NCI-H146 (cell line): ENCODE data around the gene FUT7.
A peak's percentile ranks its signal among the peaks of the same experiment; 100 is the strongest.
"Not testable (repeated sequence)": the region's sequence is repeated elsewhere in the genome, so short reads cannot be mapped to it uniquely, and the experiment has no call there.

Experiments
- DNase-seq: peaks from one replicate; lab custom pipeline; 2025; lab: John Stamatoyannopoulos, UW

FUT7 gene

GRCh38 chr9:137066096-137066861, 34.4 kb upstream of the FUT7 start:
- DNase-seq = no peak

- no peak for DNase-seq
Observed at GRCh38 chr9:137065336-137065967, 33.6 kb upstream of the FUT7 start.

GRCh38 chr9:137064880-137065164, 32.9 kb upstream of the FUT7 start:
- no peak for DNase-seq

DNA sequence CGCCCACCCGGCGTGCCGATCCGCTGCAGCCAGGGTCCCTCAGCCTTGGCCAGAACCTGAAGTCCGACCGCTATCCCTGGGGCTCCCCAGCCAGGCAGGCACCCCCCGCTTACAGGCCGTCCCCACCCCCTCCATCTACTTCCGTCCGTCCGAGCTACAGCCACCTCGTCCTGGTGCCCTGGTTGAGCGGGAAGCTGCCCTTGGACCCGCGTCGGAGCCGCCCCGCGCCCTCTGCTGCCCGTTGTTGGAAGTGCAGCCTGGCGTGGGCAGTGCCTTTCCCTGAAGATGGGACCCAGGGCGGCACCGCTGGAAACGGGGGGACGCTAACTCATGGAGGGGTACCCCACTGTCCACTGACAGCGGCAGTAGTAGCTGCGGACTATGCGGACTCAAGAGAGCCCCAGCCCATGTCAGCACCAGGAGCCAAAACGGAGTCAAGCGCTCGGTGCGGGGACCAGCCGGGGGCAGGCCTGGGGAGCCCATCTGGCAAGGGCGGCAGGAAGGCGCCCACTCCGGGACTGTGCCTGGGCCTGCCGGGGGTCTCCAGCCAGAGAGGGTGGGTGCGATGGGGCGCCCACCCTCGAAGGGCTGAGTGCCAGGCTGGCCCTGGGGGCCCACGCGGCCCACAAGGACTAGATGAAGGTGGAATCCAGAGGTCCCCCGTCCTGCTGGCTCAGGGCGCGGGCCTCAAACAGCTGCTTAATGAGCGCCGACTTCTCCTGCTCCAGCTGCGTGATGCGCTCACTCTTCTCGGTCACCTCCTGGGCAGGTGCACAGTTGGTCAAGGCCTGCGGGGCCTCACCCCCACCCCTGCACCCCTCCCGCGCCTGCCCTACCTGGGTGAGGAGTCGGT, 32.4 kb upstream of the FUT7 start:
- DNase-seq = peak; percentile 46

DNA sequence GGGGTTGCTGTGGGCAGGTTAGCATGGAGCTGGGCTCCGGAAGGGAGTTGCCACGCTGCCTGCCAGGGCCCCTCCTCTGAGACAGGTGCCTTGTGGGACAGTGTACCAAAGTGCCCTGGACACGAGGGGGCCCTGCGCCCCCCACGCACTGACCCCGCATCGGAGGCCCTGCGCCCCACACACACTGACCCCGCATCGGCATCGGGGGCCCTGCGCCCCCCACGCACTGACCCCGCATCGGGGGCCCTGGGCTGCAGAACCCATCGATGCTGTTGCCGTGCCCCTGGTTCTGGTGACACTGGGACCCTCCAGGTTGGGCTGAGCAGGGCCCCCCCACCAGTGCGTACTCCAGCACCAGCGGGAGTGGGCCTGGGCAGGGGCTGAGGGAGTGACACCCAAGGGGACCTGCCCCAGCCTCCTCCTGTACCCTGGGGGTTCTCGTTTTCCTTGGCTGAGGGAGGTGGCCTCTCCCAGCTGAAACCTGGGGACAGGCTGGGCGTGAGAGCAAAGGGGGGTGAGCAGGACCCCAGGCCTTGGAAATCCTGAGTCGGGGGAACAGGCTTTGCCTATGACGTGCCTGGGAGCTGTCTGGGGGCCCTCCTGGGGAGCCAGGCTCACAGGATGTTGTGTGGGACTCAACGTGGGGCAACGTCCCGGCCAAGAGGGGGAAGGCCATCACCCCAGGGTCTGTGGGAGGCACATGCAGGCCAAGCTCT, 31.6 kb upstream of the FUT7 start:
- DNase-seq = no peak

DNA sequence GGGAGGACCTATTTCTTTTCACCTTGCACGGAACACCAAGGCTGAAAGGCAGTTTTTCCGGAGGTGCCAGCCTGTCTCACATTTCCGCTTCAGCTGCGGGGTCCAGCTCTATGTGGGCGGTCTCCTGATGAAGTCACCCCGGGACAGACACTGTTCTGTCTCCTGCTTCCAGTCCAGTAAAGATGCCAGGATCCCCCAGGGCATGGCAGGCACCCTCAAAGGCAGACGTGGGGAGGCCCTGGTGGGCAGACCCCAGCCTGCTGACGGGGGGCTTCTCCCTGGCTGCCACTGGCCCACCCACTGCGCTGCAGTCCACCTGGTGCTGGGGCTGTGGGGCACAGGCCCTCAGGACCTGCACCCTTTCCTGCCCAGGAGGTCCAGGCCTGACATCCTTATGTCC, 30.9 kb upstream of the FUT7 start:
- not testable (repeated sequence) for DNase-seq

DNA sequence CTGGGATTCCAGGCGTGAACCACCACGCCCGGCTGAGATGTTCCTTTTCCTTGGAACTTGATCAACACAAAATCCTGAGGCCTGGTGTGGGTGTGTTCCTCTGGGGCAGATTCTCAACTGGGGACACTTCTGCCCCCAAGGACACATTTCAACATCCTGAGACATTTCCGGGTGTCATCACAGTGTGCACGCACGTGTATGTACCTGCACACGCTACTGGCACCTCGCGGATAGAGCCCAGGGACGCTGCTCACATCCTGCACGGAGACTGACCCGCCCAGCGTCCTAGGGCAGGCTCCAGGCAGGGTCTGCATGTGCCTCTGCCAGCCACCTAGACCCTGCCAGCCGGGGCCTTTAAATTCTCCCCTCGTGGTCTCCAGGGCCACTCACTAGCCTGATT, 30.5 kb upstream of the FUT7 start:
- DNase-seq = no peak

- peak; percentile 63 for DNase-seq
Observed at GRCh38 chr9:137058521-137059234, 26.8 kb upstream of the FUT7 start.

- peak; percentile 68 for DNase-seq
Observed at GRCh38 chr9:137057545-137057944, 25.7 kb upstream of the FUT7 start.

DNA sequence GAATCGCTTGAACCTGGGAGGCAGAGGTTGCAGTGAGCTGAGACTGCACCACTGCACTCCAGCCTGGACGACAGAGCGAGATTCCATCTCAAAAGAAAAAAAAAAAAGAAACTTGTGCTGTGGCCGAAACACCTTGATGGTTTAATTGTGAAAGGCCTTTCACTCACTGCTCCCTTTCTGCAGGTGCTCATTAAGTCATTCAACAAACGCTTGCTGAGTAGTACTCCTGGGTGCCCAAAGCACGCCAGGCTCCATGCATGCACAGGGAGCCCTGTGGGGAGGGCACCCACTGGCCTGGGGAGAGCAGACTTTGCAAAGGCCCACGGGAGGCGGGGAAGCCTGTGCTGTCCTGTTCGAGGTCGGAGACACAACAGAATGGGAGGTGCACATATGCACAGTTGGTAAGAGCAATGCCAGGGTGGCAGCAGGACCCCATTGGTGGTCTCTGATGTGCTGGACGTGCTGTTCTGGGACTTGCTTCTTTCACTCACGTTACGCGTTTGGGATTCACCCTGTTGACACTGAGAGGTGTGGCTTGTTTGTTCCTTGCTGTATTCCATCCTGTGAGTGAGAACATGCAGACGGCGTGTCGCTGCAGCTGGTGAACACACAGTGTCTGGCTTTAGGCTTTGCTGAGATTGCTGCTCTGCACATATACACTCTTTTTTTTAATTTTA, 25.0 kb upstream of the FUT7 start:
- no peak for DNase-seq

GRCh38 chr9:137055385-137056364, 23.8 kb upstream of the FUT7 start:
- DNase-seq = no peak

DNA sequence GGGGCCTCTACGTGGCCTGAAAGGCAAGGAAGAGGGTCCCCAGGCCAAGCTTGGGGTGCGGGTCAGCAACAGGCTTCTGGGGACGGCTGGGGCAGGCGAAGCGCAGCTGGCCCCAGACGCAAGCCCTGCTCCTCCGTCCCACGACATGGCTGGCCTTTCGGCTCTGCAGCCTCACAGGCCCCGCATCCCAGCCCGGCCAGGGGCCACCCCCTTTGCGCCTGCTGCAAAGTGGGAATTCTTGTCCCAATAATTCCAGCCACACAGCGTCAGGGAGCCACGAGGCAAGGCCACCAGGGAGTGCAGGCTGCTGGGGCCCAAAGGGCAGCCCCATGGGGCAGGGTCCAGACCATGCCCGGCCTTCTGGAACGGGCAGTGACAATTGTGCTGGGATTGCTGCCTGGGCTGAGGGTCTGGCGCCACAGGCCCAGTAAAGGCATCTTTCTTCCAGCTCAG, 23.1 kb upstream of the FUT7 start:
- no peak for DNase-seq

DNA sequence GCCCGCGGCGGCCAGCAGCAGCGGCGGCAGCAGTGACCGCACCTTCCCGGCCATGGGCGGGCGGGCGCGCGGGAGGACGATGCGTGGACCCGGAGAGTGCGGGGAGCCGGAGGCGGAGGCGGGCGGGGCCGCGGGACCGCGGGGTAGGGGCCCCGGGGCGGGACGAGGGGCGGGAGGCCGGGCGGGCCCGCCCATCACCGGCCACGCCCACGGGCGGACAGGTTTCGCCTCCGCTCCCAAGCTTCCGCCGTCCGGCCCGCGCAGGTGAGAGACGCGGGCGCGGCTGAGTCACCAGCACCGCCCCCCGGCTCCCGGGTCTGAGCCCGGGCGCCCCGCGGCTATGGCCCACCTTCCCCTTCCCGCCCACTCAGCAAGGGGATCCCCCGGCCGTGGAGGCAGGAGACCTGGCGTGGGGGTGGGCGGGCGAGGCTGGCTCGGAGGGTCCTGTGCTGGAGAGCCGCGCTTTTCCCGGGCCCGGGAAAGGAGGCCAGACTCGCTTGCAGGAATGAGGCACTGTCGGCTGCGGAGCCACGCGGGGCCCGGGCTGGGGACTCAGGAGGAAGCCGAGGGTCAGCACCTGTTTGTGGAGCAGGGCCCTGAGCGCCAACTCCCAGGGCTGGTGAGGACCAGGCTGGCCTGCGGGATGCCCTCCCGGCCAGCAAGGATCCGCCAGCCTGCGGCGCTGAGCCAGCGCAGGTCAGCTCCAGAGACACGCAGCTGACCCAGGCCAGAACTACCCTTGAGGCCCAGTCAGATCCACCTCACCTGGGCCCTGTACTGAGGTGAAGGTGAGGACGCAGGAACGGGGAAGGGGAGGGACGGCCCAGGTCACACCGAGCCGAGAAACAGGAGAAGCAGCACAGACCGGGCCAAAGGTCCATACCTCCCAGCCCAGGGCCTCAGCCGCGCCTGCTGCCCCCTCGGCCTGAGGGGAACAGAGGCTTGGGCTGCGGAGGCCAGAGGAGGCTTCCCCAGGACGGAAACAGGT, 22.4 kb upstream of the FUT7 start, which contains the start of gene ENTPD2:
Gene ENTPD2 (minus strand): TSS at position 118 of the 988 bp plus-strand sequence. CDS start 64 bp downstream, at position 54.
- DNase-seq = peak; percentile 65

DNA sequence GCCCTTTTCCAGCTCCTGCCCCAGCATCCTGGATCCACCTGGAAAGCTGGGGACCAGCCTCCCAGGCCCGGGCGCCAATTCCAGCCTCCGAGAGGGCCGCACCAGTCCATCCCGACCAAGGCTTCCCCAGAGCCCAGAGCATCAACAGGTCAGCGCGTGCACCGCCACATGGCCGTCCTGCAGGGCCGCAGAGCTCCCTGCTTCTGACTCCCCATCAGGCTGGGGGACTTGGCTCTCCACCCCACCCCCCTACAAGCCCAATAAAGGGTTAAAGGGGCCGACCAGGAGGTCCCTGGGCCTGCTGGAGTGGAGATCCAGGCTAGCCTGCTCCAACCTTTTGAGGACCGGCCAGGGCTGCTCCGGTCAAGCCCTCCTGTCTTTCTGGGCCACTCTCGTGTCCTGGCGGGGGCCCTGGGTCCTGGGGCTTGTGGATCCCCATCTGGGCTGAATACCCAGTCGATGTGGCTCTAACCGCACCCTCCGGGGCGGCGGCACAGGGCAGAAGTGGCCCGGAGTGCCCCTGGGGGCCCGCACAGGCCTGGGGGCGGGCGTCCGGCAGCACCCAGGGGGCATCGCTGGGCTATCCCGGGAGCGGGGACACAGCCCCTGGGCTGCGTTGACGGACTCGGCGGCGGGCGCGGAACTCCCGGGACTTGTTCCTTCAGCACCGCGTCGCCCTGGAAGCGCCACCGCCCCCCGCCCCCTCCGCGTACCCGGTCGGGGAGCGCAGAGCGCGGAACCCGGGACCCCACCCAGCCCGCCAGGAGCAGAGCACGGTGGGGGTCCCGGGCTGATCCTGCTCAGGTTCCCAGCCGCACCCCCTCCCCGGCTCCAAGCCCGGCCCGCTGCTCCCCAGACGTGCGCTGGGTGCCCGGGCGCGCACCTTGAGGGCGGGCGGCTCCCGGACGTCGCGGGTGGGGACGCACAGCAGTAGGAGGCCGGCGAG, 21.4 kb upstream of the FUT7 start:
- DNase-seq = peak; percentile 40

DNA sequence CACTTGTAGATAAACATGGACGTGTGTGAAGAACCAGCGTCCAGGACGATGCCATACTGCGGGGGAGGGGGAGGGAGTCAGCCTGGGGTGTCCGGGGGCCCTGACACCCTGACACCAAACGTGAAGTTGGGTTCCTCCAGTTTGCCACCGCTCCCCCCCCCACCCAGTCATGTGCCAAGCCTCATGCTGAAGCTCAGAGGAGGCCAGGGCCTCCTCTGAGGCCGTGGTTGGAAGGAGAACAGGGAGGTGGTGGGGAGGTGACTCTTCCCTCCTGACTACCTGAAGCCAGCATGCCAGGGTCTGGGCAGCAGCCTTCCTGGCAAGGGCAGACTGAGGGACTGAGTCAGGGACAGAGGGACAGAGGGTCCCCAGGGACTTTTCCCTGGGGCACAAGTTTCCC, 20.4 kb upstream of the FUT7 start:
- DNase-seq = no peak

DNA sequence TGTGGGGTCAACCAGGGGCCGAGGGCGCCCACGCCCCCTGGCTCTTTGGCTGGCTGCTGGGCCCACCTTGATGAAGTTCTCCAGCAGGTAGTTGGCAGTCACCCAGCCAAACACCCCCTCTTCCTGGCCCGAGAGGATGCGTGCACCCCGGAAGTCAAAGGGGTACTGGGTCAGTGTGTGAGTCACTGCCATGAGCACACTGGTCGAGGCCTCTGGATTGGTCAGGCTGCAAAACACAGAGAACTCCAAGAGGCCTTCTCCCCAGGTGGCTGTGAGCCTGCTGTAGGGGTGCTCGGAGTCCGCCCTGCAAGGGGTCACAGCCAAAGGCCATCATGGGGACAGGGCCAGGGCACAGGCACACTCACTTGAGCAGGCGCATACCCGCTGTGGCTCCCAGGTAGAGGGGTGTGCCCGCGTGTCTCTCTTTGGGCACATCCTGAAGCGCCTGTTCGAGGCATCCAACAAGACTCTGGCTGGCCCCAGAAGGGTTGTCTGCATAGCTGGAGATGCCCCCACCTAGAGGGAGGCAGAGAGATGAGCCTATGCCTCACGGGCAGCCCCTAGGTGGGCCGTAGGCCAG, 19.3 kb upstream of the FUT7 start:
- DNase-seq = no peak

DNA sequence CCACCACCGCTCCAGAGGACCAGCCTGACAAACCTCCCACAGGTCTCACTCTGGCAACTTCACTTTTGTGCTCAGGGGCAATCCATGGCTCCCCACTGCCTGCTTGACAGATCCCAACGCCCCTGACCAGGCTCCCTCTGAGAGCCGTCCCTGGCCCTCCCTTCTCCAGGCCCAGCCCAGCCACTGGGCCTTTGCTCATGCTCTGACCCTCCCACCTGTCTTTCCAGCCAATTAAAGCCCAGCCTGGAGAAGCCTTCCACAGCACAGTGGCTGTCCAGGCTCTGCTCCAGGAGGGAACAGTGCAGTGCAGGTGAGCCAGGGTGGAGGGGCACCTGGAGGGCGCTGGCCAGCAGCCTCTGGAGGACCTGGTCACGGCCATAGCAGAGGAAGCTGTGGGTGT, 18.7 kb upstream of the FUT7 start:
- DNase-seq = no peak
